NCI-H748 (cell line): ENCODE results near the gene FOXC2.

Experiments
- DNase-seq: peaks from one replicate; lab custom pipeline; 2025; ENCODE audit not compliant: unreplicated experiment; lab: John Stamatoyannopoulos, UW

The FOXC2 gene

DNA sequence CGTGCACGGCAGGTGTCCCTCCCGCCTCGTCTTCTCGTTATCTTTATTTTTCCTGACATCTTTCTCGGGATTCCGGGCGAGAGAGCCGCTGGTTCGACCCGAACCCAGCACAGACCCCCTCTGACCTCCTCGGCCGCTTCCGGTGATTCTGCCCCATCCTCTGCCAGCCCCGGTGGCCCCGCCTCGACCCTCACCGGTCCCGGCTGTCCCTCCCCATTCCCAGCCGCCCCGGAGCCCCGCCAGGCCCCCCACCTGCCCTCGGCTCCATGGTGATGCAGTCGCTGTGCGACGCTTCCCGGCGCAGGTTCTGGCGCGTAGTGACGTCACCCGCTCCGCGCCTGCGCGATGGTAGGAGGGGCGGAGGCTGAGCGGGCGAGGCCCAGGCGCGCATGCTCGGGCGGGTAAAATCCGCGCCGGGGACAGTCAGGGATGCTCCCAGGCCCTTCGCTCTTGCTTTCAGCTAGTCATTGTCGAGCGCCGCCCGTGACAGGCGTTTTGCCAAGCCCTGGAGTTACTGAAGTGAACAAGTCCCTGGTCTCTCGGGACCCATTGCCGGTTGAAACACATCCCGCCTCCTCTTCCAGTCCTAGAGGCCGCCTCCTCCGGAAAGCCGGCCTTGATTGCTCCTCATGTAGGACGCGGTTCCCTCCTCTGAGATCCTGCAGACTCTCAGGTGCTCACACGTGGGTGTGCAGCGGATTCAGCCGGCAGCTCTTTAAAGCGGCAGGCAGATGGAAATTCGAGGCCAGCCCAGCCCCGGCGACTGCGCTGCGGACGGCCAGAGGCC lies 11.5 kb upstream of the FOXC2 start, which contains the start of gene MTHFSD:
Gene MTHFSD, minus strand, starts transcription at position 319 of the 787 bp plus-strand sequence. Its CDS starts 51 bp downstream, at position 268.
- DNase-seq: peak; percentile 88

DNA sequence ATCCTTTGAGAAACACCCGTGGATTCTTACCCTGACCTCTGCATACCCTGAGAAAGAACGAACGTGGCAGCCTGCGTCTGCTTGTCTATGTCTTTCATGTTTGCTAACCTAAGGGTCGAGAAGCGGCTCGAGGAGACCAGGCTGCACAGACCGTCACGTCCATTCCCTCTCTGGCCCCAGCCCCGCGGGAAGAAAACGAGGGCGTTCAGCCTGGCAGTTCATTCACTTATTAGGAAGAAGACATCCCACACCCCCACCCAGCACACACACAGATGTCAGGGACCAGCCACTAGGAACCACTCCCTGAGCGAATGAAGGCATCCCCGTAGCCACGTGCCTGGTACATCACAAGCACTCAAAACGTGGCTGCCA lies 10.9 kb upstream of the FOXC2 start:
- DNase-seq: no peak

DNA sequence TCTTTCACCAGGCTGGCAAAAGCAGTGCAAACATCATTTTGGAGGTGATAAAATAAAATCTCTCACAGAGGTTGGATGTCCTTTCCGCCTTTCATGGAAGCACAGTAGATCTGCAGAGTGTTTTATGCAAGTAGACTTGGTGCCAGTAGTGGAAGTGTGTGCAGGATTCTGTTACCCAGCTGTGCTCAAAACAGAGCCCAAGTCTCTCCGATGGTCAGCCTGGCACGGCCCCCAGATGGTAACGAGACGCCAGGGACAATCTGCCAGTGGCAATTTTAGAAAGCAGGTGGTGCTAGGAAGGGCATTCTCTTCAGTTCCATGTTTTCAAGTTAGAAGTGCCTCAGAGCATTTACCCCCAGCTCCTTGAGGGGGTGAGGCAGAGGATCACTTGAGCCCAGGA lies 10.1 kb upstream of the FOXC2 start:
- DNase-seq: no peak

DNA sequence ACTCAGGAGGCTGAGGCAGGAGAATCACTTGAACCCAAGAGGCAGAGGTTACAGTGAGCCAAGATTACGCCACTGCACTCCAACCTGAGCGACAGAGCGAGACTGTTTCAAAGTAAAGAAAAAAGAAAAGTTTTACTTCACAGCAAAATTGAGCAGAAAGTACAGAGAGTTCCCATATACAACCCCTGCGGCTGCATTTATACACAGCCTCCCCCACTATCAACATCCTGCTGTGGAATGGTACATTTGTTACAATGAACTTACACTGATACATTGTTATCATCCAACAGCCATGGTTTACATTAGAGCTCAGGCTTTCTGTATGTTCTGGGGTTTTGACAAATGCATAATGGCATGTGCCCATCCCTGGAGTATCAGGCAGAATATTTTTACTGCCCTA lies 9.0 kb upstream of the FOXC2 start:
- DNase-seq: no peak

DNA sequence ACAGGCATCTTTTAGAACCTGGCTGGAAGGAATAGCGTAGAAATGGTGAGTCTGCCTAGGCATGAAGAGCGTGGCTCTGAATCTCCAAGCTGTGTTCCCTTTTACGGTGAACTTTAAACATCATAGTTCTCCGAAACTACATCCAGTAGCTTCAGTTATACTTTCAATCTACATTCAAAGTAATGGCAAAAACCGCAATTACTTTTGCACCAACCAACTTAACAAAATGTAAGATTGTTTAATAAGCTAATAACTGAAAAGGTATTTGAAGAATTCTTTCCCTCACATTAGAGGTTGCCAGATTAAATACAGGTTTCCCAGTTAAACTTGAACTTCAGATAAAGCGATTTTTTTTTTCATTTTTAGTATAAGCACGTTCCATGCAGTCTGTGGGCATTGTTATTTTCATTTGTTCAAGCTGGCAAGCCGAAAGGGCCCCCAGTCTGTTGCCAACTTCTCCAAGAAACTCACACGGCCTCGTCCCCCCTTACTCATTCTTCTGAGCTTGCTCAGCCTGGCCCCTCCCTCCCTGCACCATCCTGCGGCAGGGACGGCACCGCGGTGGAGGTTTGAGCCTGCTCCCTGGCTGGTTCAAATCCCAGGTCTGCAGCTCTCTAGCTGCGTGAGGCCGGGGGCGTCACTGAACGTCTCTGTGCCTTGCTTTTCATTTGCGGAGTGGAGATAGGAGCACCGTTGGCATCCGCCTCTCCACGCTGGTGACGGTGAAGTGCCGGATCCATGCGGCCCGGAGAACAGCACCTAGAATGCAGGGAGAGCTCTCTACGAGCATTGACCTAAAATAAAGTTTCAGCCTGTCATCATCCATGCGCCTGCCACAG lies 8.1 kb upstream of the FOXC2 start:
- DNase-seq: no peak

DNA sequence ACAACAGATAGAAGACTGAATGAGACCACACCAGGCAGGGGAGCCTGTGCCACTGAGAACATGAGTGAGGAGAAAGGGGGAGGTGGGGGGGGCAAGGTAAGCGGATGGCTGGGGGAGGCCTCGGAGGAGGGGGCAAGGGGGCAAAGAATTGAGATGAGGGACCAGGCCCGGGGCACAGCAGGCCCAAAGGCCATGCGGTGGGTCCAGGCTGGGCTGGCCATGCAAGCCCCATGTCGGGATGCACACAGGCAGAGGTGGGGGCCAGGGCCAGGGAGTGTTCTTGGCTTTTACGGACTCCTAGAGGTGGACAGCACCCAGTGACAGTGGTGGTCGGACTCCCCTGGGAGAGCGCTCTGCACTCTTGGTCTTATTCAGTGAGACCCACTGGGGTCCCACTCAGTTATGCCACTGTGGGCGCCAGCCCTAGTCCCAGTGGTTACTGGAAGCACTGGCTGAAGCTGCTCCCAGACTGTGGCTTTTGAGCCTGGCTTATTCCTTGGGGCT lies 6.8 kb upstream of the FOXC2 start:
- no peak for DNase-seq

DNA sequence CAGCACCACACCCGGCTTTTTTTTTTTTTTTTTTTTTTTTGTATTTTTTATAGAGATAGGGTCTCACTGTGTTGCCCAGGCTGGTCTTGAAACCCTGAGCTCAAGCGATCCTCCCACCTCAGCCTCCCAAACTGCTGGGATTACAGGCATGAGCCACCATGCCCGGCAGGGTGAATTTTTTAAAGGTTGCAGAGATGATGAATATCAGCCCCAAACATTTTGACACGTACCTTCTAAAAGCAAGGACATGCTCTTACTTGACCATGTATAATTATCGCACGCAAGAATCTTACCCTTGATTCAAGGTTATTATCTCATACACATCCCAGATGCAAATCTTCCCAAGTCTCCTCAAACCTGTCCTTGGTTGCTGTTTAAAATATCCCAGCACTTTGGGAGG lies 4.3 kb upstream of the FOXC2 start:
- DNase-seq: no peak

DNA sequence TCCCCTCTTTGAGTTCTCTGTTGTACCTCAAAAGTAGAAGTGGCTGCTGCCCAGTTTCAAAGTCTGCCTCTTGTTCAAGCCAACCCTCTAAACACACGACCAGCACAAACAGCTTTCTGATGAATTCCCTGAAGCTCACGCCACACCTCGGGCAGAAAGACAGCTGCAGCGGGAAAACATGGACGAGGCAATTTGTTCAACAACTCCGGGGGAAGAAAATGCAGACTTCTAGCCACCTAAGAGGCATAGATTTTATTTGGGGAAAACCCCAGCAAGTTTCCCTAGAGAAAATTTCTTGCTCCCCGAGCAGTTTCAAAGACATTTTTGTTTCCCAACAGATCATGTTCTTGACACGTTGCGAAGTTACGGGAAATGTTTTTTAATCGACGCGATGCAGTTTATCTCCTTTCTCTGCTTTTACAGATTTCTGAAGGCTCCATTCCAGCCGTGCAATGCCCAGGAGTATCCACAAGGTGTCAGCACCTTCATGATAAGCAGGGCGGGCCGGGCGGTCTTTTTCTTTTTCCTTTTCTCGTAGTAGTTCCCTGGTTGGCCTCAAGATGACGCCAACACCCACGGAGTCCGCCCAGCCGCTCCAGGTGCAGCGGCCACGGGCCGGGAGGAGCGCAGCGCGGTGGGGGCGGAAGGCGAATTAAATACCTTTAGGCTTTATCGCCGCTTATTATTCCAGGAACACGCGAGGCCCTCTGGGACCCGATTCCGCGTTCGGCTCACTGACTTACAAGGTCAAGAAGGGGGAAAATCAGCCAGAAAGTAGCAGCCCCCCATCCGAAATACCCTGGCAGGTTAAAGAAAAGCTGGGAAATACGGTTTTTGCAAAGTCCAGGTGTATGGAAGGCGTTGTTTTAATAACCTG lies 2.9 kb upstream of the FOXC2 start:
- DNase-seq: peak; percentile 83

GRCh38 chr16:86565181-86565631 lies 1.4 kb upstream of the FOXC2 start:
- DNase-seq: no peak

- DNase-seq: no peak
These were observed 751 bp upstream of the FOXC2 start for GRCh38 chr16:86565644-86566511.

GRCh38 chr16:86566966-86567700 lies 504 bp downstream of the FOXC2 start:
- DNase-seq: peak; percentile 13

- no peak for DNase-seq
These were observed 1.3 kb downstream of the FOXC2 start for GRCh38 chr16:86567701-86568581.

DNA sequence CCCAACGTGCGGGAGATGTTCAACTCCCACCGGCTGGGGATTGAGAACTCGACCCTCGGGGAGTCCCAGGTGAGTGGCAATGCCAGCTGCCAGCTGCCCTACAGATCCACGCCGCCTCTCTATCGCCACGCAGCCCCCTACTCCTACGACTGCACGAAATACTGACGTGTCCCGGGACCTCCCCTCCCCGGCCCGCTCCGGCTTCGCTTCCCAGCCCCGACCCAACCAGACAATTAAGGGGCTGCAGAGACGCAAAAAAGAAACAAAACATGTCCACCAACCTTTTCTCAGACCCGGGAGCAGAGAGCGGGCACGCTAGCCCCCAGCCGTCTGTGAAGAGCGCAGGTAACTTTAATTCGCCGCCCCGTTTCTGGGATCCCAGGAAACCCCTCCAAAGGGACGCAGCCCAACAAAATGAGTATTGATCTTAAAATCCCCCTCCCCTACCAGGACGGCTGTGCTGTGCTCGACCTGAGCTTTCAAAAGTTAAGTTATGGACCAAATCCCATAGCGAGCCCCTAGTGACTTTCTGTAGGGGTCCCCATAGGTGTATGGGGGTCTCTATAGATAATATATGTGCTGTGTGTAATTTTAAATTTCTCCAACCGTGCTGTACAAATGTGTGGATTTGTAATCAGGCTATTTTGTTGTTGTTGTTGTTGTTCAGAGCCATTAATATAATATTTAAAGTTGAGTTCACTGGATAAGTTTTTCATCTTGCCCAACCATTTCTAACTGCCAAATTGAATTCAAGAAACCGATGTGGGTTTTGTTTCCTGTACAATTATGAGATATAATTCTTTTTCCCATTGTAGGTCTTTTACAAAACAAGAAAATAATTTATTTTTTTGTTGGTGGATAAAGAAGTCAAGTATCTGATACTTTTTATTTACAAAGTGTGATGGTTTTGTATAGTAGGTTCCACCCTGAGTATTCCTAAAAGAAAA lies 2.3 kb downstream of the FOXC2 start:
- DNase-seq: no peak

- DNase-seq: no peak
These were observed 3.2 kb downstream of the FOXC2 start for GRCh38 chr16:86569701-86570447.

DNA sequence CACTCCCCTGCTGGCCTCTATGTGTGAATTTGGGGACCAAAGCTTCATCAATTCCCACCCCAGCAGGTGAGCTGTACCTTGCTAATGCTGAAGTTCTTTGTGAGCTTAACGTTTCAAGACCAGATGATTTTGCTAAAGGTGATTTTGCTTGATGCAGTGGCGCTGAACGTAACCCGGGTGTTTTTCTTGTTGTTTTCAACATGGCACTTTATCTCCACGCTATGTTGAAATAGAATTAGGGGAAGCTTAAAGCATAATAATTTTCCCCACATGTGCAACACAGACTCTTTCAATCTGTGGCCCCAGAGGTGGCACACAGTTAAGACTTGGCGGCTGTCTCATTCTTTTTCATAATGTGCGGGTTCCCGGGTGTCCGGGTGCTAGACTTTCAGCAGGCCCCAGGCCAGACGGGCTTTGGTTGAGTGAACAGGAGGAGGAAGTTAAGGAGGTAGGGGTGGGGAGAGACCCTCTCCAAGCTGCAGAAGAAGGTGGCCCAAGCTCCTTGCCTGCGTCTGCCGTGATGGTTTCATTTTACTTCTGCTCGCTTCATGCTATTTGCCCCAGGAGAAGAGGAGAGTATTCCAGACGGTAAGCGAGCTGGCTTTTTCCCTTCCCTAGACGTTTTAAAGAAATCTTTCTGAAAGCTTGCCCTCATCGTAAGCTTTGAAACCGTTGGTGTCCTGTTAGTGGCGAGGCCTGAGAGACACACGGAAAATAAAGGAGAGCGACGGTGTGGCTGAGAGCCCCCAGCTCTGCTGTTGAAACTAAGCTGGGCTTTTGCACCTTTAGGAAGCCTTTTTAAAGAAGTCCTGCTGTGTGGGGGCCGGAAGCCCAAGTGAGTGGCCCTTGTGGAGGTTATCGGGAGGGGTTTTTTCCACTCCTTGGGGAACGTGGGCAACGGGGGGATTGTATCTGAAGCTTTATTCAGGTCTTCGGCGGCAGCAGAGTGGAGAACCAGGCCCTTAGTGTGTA lies 4.2 kb downstream of the FOXC2 start:
- DNase-seq: no peak
